MV-4-11 (cell line): Measurements from ENCODE around the gene TMEM253.

ENCODE experiments used
- DNase-seq: peaks from one replicate; lab custom pipeline; 2025; lab: John Stamatoyannopoulos, UW

The TMEM253 gene

DNA sequence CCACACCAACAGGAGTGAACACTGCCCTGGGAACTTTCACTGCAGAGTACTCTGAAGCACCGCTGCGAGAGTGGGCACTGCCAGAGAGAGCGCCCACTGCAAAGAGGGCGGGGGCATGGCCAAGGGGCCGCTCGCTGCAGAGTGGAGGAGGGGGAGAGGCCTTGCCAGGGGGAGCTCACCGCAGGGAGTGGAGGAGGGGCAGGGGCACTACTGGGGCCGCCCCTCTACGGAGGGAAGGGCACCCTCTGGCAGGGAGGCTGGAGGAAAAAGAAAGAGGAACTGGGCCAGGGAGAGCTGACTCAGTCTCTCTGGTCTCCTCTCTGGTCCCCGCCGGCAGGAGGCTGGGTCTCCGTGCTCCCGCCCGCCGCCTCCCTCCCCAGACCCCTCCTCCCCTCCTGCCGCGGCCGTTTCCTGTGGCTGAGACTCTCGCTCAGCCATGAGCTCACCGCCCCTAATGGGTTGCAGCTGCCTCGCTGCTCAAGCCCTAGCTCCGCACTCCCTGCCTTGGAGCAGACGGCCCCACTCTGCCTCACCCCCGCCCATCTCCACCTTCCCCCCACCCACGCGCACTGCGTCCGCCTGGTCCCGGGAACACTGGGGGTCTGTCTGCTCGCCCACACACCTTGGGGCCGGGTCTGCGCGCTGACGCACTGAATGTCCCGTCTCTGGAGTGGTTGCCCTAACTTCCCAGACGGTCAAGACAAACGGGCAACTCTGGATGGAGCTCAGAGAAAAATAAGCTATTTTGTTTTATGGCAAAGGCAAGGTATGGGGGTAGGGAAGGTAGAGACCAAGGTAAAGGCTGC lies 29.4 kb upstream of the TMEM253 start:
- DNase-seq = peak; percentile 95

DNA sequence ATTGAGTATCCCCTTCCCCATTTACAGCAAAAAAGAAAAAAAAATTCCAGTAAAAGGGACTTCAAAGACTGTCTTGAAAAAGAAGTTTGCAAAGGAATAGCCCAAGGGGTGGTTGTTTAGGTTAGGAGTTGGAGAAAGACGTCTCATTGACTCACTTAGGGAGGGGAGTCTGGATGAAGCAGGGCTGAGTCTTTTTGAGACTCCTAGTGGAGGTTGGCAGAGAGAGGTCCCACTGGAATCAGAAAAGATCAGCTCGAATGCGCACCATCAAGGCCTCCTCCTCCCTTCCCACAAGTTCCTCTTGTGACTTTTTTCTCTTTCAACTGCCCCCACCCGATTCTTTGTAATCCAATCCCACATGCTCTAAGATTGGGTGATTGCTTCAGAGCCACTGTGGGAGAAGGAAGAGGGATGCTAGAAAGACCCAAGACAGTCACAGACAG lies 28.8 kb upstream of the TMEM253 start:
- DNase-seq = peak; percentile 95

DNA sequence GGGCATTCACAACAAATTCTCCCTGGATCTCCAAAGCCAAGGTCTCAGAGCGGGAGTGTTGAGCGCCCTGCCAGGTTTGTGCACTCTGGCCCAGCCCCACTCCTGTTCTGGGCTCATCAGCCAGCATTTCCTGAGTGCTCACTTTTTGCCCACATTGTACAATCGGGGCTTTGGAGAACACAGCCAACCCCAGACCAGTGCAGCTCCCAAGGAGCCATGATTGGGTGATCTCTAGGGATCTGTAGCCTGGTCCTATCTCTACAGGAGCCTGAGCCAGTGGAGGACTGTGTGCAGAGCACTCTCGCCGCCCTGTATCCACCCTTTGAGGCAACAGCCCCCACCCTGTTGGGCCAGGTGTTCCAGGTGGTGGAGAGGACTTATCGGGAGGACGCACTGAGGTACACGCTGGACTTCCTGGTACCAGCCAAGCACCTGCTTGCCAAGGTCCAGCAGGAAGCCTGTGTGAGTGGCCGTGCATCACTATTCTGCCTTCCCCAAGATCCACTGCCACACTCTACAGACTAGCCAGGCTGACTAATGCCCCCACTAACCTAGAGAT lies 28.0 kb upstream of the TMEM253 start:
- DNase-seq = no peak

- DNase-seq = no peak
Observed at GRCh38 chr14:21073921-21074320, 26.9 kb upstream of the TMEM253 start.

DNA sequence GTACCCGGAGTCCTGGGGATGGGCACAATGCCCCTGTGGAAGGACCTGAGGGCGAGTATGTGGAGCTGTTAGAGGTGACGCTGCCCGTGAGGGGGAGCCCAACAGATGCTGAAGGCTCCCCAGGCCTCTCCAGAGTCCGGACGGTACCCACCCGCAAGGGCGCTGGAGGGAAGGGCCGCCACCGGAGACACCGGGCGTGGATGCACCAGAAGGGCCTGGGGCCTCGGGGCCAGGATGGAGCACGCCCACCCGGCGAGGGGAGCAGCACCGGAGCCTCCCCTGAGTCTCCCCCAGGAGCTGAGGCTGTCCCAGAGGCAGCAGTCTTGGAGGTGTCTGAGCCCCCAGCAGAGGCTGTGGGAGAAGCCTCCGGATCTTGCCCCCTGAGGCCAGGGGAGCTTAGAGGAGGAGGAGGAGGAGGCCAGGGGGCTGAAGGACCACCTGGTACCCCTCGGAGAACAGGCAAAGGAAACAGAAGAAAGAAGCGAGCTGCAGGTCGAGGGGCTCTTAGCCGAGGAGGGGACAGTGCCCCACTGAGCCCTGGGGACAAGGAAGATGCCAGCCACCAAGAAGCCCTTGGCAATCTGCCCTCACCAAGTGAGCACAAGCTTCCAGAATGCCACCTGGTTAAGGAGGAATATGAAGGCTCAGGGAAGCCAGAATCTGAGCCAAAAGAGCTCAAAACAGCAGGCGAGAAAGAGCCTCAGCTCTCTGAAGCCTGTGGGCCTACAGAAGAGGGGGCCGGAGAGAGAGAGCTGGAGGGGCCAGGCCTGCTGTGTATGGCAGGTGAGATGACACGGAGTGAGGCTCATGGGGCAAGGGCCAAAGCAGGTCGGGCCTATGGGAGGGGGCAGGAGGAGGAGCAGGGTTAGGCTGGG lies 26.2 kb upstream of the TMEM253 start:
- no peak for DNase-seq

DNA sequence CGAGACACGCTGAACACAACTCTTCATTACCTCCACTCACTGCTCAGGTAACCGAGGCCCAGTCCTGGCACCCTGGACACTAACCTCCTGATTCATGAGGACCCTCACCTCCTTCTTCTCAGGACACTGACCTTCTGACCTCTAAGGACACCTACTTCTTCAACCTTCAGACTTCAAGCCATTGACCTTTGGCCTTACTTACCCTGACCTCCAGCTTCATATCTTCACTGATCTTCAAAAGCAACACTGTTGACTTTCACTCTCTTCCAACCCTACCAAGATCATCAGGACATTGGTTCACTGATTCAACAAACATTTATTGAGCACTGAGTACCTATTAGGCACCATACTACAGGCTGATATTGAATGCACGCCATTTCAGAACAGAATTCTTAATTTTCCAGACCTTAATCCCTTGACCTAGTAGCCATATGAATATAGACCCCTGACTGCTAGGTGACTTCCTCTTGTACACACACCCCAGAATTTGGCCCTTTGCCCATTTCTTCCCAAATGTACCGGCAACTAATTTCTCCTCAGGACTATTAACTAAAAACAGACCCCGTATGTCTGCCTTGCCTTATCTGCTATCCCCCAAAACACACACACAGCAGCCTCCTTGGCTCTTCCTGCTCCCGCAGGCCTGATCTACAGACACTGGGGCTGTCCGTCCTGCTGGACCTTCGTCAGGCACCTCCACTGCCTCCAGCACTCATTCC lies 25.0 kb upstream of the TMEM253 start:
- no peak for DNase-seq

- no peak for DNase-seq
Observed at GRCh38 chr14:21077672-21078071, 23.2 kb upstream of the TMEM253 start.

- no peak for DNase-seq
Observed at GRCh38 chr14:21078287-21078686, 22.6 kb upstream of the TMEM253 start.

DNA sequence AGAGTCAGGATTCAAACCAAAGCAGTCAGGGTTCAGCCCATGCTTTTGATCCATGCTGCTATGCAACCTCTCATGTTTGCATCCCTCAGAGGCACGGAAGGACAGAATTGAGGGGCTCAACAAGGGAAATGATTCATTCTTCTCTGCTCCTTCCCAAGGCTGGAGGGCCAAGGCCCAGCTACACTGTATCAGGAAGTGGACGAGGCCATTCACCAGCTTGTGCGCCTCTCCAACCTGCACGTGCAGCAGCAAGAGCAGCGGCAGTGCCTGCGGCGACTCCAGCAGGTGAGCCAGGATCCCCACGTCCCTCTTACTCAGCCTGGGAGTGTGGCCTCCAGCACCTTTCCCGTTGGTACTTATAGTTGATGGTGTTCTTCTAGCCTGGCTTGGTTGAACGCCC lies 22.1 kb upstream of the TMEM253 start:
- DNase-seq = no peak

GRCh38 chr14:21081521-21082142 lies 19.2 kb upstream of the TMEM253 start:
- DNase-seq = no peak

DNA sequence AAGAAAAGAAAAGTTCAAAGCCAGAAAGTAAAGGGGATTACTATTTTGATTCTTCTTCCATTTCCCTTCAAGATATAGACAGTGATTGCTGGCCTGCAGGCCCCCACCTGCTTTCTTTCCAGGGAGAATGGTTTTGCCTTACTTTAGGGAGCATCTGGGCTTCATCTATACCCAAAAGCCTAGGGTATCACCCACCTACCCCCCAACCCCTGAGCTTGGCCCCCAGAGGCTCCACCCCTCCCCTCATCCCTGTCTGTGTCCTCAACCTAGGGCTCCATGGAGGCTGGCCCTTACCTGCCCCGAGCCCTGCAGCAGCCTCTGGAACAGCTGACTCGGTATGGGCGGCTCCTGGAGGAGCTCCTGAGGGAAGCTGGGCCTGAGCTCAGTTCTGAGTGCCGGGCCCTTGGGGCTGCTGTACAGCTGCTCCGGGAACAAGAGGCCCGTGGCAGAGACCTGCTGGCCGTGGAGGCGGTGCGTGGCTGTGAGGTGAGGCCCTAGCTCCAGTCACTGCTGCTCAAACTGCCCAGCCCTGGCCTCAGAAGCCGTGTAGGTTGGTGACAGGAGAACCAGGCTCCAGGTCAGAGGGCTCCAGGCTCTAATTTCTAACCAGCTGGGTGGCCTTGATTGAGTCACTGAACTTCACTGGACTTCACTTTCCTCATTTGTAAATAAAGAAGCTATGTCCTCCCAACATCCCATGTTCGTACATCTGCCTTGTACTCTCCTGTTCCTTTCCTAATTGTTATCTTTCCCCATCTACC lies 17.1 kb upstream of the TMEM253 start:
- no peak for DNase-seq

DNA sequence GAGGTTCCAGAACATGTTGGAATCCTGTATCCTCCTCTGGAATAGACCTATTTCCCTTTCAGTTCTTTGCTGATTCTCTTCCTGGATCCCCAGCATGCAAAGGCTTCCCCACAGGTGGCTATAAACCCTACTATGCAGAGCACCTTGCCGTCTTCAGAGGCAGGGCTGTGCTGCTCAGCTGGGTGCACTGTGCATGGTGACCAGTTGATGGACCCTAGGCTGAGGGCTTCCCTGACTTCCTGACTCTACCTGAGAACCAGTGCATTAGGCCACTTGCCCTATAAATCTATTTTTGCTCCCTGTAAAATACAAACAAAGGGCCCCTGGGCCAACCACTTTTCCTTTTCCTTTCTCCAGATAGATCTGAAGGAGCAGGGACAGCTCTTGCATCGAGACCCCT lies 16.5 kb upstream of the TMEM253 start:
- DNase-seq = no peak

- peak; percentile 85 for DNase-seq
Observed at GRCh38 chr14:21084998-21085853, 15.6 kb upstream of the TMEM253 start.

DNA sequence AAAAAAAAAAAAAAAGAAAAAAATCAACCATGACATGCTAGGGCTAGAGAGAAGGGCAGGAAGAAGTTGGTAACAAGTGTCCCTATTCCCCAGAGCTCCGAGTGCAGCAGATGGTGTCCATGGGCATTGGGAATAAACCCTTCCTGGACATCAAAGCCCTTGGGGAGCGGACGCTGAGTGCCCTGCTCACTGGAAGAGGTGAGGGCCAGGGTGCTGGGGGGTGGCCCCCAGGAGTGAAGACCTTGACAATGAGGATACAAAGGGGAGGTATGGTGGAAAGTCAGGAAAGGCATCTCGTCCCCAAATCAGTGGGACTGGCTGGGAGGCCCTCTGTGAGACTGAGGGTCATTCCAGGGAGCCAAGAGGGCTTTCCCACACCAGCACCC lies 14.0 kb upstream of the TMEM253 start:
- no peak for DNase-seq

- DNase-seq = peak; percentile 96
Observed at GRCh38 chr14:21087294-21088091, 13.4 kb upstream of the TMEM253 start.

- no peak for DNase-seq
Observed at GRCh38 chr14:21088687-21089086, 12.2 kb upstream of the TMEM253 start.

- no peak for DNase-seq
Observed at GRCh38 chr14:21089271-21089670, 11.6 kb upstream of the TMEM253 start.

GRCh38 chr14:21089877-21090193 lies 11.0 kb upstream of the TMEM253 start:
- no peak for DNase-seq

DNA sequence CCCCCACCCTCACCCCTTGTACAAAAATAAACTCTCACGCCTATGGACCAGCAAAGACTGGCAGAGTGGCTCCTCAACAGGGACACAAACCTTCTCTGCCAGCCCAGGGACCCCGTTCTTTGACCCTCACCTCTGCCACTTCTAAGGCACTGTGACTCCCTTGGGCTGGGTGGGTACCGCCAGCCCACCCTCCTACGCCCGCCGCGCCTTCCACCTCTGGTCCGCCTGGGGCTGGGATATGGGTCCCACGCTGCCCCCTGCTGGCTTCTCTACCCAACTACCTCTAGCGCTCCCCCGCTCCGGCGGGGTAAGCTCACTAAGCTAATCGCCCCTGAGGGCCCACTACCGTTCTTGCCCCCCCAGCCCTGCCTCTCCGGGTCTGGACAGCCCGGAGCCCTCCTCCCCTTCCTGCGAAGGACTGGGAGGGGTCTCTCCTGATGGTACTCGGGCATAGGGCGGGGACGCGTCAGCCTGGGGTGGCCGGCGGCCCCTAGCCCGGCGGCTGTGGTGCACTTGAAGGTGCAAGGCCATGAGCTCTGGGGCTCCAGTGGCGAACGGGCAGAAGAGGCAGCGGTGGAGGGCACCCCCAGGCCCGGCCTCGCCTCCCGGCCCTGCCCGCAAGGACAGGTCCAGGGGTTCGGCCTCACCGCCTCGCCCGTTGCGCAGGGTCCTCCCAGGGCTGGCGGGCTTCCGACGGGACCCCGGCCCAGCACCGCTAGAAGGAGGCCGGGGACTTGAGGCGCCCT lies 10.5 kb upstream of the TMEM253 start:
- no peak for DNase-seq
